BLaER1 treated with 17β-estradiol and CSF1 and Interleukin-3, amounts not matched to agents 10 nM and 100 nM (cell line): ENCODE data around the gene MAGEA12.
"Not testable (repeated sequence)": the region's sequence is repeated elsewhere in the genome, so short reads cannot be mapped to it uniquely, and the experiment has no call there.

Experiments
- H3K27ac ChIP-seq, 11 experiments: shearing (Covaris generic); formaldehyde crosslinking; 2 replicates each; pipeline ENCODE4 v1.8.1; 2022
- H3K27me3 ChIP-seq, 11 experiments: shearing (Covaris generic); formaldehyde crosslinking; 2 replicates each; pipeline ENCODE4 v1.8.1; 2022
- H3K36me3 ChIP-seq, 11 experiments: shearing (Covaris generic); formaldehyde crosslinking; 2 replicates each; pipeline ENCODE4 v1.8.1; 2022
- H3K4me1 ChIP-seq, 10 experiments: shearing (Covaris generic); formaldehyde crosslinking; 2 replicates each; pipeline ENCODE4 v1.8.1; 2022
- H3K4me2 ChIP-seq, 11 experiments: shearing (Covaris generic); formaldehyde crosslinking; 2 replicates each; pipeline ENCODE4 v1.8.1; 2022
- H3K4me3 ChIP-seq, 10 experiments: shearing (Covaris generic); formaldehyde crosslinking; 2 replicates each; pipeline ENCODE4 v1.8.1; 2022
- H3K9ac ChIP-seq, 11 experiments: shearing (Covaris generic); formaldehyde crosslinking; 2 replicates each; pipeline ENCODE4 v1.8.1; 2022
- H3K9me3 ChIP-seq, 11 experiments: shearing (Covaris generic); formaldehyde crosslinking; replicated peaks in 1 of 11; 2 replicates each; pipeline ENCODE4 v1.8.1; 2022
- H4K20me1 ChIP-seq, 11 experiments: shearing (Covaris generic); formaldehyde crosslinking; 2 replicates each; pipeline ENCODE4 v1.8.1; 2022
- Cebpa-rat ChIP-seq, 11 experiments: shearing (Covaris generic); IDR thresholded peaks; 2 replicates each; pipeline ENCODE4 v1.8.1; 2022

MAGEA12 gene, protein sequence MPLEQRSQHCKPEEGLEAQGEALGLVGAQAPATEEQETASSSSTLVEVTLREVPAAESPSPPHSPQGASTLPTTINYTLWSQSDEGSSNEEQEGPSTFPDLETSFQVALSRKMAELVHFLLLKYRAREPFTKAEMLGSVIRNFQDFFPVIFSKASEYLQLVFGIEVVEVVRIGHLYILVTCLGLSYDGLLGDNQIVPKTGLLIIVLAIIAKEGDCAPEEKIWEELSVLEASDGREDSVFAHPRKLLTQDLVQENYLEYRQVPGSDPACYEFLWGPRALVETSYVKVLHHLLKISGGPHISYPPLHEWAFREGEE

DNA sequence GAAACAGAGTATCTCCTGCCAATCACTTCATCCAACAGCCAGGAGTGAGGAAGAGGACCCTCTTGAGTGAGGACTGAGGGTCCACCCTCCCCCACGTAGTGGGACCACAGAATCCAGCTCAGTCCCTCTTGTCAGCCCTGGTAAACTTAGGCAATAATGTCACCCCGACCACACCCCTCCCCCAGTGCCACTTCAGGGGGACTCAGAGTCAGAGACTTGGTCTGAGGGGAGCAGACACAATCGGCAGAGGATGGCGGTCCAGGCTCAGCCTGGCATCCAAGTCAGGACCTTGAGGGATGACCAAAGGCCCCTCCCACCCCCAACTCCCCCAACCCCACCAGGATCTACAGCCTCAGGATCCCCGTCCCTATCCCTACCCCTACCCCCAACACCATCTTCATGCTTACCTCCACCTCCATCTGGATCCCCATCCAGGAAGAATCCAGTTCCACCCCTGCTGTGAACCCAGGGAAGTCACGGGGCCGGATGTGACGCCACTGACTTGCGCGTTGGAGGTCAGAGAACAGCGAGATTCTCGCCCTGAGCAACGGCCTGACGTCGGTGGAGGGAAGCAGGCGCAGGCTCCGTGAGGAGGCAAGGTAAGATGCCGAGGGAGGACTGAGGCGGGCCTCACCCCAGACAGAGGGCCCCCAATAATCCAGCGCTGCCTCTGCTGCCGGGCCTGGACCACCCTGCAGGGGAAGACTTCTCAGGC lies at the start of gene MAGEA12, which contains the start of gene CSAG1:
MAGEA12 (plus strand) TSS at position 497 of the 715 bp plus-strand sequence. CDS start 2,405 bp downstream, outside the sequence.
CSAG1 (minus strand) TSS at position 461 of the 715 bp plus-strand sequence. CDS start 1,261 bp downstream, outside the sequence.
- Histone ChIP-seq H4K20me1 (no peaks in the 10 kb centered on the region; a peak in 1 of 22 replicates), H3K36me3 (no peaks in the 10 kb centered on the region), H3K4me2 (no peak within 1 kb of the TSS), H3K27me3 (peaks cover 60 to 89% (median 81%) of the 10 kb centered on the region in 11 experiments), H3K4me1 (no peaks in the 10 kb centered on the region), H3K9ac (no peak within 1 kb of the TSS), H3K4me3 (no peak within 1 kb of the TSS), H3K27ac (no peak within 1 kb of the TSS), H3K9me3 (no peaks in the 10 kb centered on the region; a peak in 1 of 22 replicates)
- TF ChIP-seq Cebpa-rat (IDR thresholded peaks at IDR 0.05) = no peak

DNA sequence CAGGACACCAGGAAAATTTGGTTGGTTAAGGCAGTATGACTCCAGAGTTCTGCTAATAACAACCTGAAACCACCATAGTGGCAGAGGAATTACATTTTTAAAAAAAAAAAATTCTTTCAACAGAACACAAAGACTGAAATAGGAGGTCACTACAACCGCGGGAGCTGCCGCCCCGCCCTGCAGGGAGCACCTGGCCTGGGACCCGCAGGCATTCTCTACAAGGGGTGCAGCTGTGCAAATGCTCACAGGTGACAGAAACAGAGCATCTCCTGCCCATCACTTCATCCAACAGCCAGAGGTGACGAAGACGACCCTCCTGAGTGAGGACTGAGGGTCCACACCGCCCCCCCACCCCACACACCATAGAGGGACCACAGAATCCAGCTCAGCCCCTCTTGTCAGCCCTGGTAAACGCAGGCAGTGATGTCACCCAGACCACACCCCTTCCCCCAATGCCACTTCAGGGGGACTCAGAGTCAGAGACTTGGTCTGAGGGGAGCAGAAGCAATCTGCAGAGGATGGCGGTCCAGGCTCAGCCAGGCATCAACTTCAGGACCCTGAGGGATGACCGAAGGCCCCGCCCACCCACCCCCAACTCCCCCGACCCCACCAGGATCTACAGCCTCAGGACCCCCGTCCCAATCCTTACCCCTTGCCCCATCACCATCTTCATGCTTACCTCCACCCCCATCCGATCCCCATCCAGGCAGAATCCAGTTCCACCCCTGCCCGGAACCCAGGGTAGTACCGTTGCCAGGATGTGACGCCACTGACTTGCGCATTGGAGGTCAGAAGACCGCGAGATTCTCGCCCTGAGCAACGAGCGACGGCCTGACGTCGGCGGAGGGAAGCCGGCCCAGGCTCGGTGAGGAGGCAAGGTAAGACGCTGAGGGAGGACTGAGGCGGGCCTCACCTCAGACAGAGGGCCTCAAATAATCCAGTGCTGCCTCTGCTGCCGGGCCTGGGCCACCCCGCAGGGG lies 35.3 kb upstream of the MAGEA12 start, which contains the start of gene MAGEA3:
MAGEA3 (plus strand) TSS at position 843 of the 980 bp plus-strand sequence. CDS start 2,039 bp downstream, outside the sequence.
- H3K9ac ChIP-seq = not testable (repeated sequence)

DNA sequence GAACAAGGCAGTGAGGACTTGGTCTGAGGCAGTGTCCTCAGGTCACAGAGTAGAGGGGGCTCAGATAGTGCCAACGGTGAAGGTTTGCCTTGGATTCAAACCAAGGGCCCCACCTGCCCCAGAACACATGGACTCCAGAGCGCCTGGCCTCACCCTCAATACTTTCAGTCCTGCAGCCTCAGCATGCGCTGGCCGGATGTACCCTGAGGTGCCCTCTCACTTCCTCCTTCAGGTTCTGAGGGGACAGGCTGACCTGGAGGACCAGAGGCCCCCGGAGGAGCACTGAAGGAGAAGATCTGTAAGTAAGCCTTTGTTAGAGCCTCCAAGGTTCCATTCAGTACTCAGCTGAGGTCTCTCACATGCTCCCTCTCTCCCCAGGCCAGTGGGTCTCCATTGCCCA lies 33.2 kb upstream of the MAGEA12 start:
- H4K20me1 ChIP-seq, H3K9me3 ChIP-seq, H3K4me1 ChIP-seq, H3K36me3 ChIP-seq, H3K4me3 ChIP-seq, H3K4me2 ChIP-seq, H3K9ac ChIP-seq, H3K27me3 ChIP-seq, H3K27ac ChIP-seq: not testable (repeated sequence)

More for the DNA sequence above, 35.3 kb upstream of the MAGEA12 start, which contains the start of gene MAGEA3:
- H3K4me1 ChIP-seq, H3K4me2 ChIP-seq, H3K9me3 ChIP-seq, H3K27me3 ChIP-seq, H3K27ac ChIP-seq, H4K20me1 ChIP-seq, H3K36me3 ChIP-seq, H3K4me3 ChIP-seq: not testable (repeated sequence)

DNA sequence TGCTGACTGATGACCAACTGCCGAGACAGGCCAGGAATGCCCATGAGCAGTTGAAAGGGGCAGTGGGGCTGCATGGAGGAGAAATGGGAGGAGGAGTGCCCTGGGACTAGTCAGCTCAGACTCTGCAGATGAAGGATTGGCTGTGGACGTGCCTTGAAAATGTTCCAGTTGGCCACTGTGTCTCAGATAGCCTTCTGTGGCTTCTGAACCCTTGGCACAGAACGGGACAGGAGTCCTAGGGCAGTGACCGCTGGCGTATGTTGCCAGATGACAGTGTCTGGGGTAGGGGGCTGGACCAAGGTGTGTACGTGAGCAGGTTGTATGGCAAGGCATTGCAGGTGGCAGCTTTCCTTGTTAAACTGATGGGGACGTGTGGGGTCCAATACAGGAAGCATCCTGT lies 27.1 kb upstream of the MAGEA12 start:
- not testable (repeated sequence) for H3K9ac ChIP-seq, H3K27me3 ChIP-seq, H3K4me1 ChIP-seq, H3K27ac ChIP-seq, H4K20me1 ChIP-seq, H3K9me3 ChIP-seq, H3K4me3 ChIP-seq, H3K36me3 ChIP-seq, H3K4me2 ChIP-seq

DNA sequence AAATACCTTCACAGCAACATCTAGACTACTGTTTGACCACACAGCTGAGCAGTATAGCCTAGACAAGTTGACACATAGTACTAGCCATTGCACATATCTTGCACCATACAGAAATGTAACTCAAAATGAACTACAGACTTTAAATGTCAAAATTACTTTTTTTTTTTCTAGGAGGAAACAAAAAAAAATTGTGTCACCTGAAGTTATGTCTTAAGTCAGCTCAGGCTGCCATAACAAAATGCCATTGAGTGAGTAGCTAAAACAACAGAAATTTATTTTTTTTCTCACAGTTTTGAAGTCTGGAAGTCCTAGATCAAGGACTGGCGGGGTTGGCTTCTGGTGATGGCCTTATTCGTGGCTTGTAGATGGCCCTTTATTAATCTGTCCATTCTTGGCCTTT lies 24.4 kb upstream of the MAGEA12 start, which contains the start of gene CSAG2:
CSAG2 (minus strand) TSS at position 101 of the 400 bp plus-strand sequence. CDS start 161 bp downstream, outside the sequence.
- H3K27ac ChIP-seq, H3K4me1 ChIP-seq, H3K4me2 ChIP-seq, H3K9me3 ChIP-seq, H4K20me1 ChIP-seq, H3K27me3 ChIP-seq, H3K4me3 ChIP-seq, H3K9ac ChIP-seq, H3K36me3 ChIP-seq: not testable (repeated sequence)

DNA sequence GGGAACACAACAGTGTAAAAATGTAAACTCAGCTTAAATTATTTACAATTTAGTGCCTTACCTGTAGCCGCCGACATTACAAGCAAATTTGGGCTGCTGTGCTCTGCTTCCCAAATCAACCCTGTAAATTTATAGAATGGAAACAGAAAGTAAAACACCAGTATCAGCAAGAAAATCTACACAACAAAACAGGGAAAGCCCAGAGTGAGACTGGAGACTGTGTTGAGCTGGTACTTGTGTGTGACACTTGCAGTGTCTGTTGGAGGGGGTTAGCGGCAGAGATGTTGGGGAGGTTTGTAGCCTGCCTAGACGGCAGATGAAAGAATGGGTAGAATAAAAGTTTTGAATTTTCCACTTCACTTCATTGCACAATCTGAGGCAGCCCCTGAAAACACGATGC lies 20.4 kb upstream of the MAGEA12 start:
- not testable (repeated sequence) for H3K4me2 ChIP-seq, H3K36me3 ChIP-seq, H3K4me3 ChIP-seq, H4K20me1 ChIP-seq, H3K9me3 ChIP-seq, H3K9ac ChIP-seq, H3K27me3 ChIP-seq, H3K4me1 ChIP-seq, H3K27ac ChIP-seq

DNA sequence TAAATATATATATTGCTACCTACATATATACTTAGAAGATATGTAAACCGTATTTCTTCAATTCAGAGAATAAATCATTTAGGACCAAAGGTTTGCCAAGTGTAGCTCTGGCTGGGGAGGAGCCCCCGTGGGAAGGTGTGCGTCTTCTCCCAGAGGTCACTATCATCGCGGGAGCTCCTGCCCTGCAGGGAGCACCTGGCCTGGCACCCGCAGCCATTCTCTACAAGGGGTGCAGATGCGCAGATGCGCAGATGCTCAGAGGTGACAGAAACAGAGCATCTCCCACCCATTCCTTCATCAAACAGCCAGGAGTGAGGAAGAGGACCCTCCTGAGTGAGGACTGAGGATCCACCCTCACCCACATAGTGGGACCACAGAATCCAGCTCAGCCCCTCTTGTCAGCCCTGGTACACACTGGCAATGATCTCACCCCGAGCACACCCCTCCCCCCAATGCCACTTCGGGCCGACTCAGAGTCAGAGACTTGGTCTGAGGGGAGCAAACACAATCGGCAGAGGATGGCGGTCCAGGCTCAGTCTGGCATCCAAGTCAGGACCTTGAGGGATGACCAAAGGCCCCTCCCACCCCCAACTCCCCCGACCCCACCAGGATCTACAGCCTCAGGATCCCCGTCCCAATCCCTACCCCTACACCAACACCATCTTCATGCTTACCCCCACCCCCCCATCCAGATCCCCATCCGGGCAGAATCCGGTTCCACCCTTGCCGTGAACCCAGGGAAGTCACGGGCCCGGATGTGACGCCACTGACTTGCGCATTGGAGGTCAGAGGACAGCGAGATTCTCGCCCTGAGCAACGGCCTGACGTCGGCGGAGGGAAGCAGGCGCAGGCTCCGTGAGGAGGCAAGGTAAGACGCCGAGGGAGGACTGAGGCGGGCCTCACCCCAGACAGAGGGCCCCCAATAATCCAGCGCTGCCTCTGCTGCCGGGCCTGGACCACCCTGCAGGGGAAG lies 19.5 kb upstream of the MAGEA12 start, which contains the start of gene MAGEA2B:
MAGEA2B (plus strand) TSS at position 814 of the 973 bp plus-strand sequence. CDS start 2,479 bp downstream, outside the sequence.
- not testable (repeated sequence) for H3K9ac ChIP-seq, H4K20me1 ChIP-seq, H3K4me1 ChIP-seq, H3K4me2 ChIP-seq, H3K9me3 ChIP-seq, H3K27me3 ChIP-seq, H3K4me3 ChIP-seq, H3K27ac ChIP-seq, H3K36me3 ChIP-seq

DNA sequence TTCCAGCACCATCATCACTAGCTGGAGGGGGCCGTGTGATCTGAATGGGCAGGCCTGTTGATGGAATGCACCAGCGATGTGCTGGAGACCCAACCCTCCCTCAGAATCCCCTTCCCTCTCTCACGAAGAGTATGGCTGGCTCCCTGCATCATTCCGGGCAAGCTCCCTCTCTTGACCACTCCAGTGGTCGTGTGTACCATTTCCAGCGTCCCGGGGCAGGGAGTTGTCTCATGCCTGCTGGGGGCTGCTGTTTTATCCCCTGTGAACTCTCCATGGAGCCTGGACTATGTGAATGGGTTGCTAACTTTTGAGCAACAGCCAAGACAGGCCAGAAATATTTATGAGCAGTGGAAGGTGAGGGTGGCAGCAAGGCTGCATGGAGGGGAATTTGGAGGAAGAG lies 8.1 kb upstream of the MAGEA12 start:
- H3K36me3 ChIP-seq = no peaks in the 10 kb centered on the region
- H3K27ac ChIP-seq = no peak overlapping the region
- TF ChIP-seq Cebpa-rat (IDR thresholded peaks at IDR 0.05) = no peak
- no peak overlapping the region for H3K4me3 ChIP-seq
- no peak overlapping the region for H3K9ac ChIP-seq
- H3K9me3 ChIP-seq = peaks cover 0 to 11% (median 0%) of the 10 kb centered on the region in 11 experiments; a peak in 1 of 22 replicates
- H3K27me3 ChIP-seq = peaks cover 32 to 50% (median 47%) of the 10 kb centered on the region in 11 experiments
- no peak overlapping the region for H3K4me2 ChIP-seq
- H3K4me1 ChIP-seq = no peaks in the 10 kb centered on the region
- H4K20me1 ChIP-seq = no peaks in the 10 kb centered on the region

DNA sequence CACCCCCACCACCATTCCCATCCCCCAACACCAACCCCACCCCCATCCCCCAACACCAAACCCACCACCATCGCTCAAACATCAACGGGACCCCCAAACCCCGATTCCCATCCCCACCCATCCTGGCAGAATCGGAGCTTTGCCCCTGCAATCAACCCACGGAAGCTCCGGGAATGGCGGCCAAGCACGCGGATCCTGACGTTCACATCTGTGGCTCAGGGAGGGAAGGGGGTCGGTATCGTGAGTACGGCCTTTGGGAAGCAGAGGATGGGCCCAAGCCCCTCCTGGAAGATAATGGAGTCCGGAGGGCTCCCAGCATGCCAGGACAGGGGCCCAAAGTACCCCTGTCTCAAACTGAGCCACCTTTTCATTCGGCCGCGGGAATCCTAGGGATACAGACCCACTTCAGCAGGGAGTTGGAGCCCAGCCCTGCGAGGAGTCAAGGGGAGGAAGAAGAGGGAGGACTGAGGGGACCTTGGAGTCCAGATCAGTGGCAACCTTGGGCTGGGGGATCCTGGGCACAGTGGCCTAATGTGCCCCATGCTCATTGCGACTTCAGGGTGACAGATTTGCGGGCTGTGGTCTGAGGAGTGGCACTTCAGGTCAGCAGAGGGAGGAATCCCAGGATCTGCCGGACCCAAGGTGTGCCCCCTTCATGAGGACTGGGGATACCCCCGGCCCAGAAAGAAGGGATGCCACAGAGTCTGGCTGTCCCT lies 744 bp downstream of the MAGEA12 start:
- H3K4me2 ChIP-seq, H3K4me3 ChIP-seq, H3K9ac ChIP-seq, H3K27ac ChIP-seq, H3K4me1 ChIP-seq, H3K9me3 ChIP-seq, H3K36me3 ChIP-seq, H4K20me1 ChIP-seq: not testable (repeated sequence)
- H3K27me3 ChIP-seq = peaks cover 63 to 89% (median 83%) of the 10 kb centered on the region in 11 experiments
